Parathyroid adenoma (tissue), 2 donors: Measurements from ENCODE around the gene SGIP1.

Experiments used
- H2AFZ ChIP-seq: fragments of 300-600 bp; sonication (generic); one replicate; pipeline ENCODE4 v1.7.0; 2017; ENCODE audit warnings: antibody characterized with exemption, mild to moderate bottlenecking
- H3K27ac ChIP-seq: fragments of 300-600 bp; sonication (generic); one replicate; pipeline ENCODE4 v1.7.0; 2017
- H3K27me3 ChIP-seq: fragments of 300-600 bp; sonication (generic); one replicate; pipeline ENCODE4 v1.7.0; 2017; ENCODE audit warnings: low read length; ENCODE audit not compliant: control insufficient read depth, insufficient read depth
- H3K36me3 ChIP-seq: fragments of 300-600 bp; sonication (generic); one replicate; pipeline ENCODE4 v1.7.0; 2017; ENCODE audit warnings: low read length; ENCODE audit not compliant: control insufficient read depth, insufficient read depth
- H3K4me1 ChIP-seq: fragments of 300-600 bp; sonication (generic); one replicate; pipeline ENCODE4 v1.7.0; 2017; ENCODE audit warnings: control low read depth
- H3K4me2 ChIP-seq: fragments of 300-600 bp; sonication (generic); one replicate; pipeline ENCODE4 v1.7.0; 2017; ENCODE audit warnings: low read length
- H3K4me3 ChIP-seq: fragments of 300-600 bp; sonication (generic); one replicate; pipeline ENCODE4 v1.7.0; 2017; ENCODE audit warnings: low read depth, low read length
- H3K79me2 ChIP-seq: fragments of 300-600 bp; sonication (generic); one replicate; pipeline ENCODE4 v1.7.0; 2017; ENCODE audit warnings: control low read depth
- H3K9ac ChIP-seq: fragments of 300-600 bp; sonication (generic); one replicate; pipeline ENCODE4 v1.7.0; 2017; ENCODE audit warnings: mild to moderate bottlenecking
- H3K9me3 ChIP-seq: fragments of 300-600 bp; sonication (generic); one replicate; pipeline ENCODE4 v1.7.0; 2017; ENCODE audit warnings: low read length; ENCODE audit not compliant: control insufficient read depth
- TF ChIP-seq, protein P1 (sequence below): fragments of 300-600 bp; sonication (generic); IDR thresholded peaks from one replicate; pipeline ENCODE4 v1.7.0; 2017; ENCODE audit warnings: antibody characterized with exemption, mild to moderate bottlenecking
- donor health status: primary hyperparathyroidism.

Gene SGIP1

DNA sequence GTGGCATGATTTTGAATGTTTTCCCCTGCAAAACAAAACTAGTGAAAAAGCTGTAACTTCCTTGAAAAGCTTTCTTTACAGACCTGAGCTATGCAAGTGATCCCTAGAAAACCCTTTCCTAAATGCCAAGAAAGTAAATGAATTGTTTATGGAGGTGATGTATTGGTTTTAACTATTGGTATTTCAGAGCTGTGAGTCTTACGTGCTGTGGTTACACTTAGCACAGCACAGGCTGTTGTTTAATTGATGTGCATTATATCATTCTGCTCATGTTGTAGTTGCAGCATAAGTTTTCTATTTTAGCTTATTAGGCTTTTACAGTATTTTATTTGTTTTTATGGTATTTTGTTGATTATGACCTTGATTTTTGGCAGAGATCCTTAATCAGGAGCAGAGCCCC, 144.2 kb downstream of the SGIP1 start:
- Histone ChIP-seq H2AFZ (no peak overlapping the region), H3K9me3 (no peaks in the 10 kb centered on the region), H3K36me3 (no peaks in the 10 kb centered on the region), H3K4me3 (no peak overlapping the region), H3K79me2 (no peaks in the 10 kb centered on the region), H3K4me1 (no peaks in the 10 kb centered on the region), H3K27ac (no peak overlapping the region), H3K9ac (no peak overlapping the region), H3K4me2 (no peak overlapping the region), H3K27me3 (no peaks in the 10 kb centered on the region)
- TF ChIP-seq, protein P1, sequence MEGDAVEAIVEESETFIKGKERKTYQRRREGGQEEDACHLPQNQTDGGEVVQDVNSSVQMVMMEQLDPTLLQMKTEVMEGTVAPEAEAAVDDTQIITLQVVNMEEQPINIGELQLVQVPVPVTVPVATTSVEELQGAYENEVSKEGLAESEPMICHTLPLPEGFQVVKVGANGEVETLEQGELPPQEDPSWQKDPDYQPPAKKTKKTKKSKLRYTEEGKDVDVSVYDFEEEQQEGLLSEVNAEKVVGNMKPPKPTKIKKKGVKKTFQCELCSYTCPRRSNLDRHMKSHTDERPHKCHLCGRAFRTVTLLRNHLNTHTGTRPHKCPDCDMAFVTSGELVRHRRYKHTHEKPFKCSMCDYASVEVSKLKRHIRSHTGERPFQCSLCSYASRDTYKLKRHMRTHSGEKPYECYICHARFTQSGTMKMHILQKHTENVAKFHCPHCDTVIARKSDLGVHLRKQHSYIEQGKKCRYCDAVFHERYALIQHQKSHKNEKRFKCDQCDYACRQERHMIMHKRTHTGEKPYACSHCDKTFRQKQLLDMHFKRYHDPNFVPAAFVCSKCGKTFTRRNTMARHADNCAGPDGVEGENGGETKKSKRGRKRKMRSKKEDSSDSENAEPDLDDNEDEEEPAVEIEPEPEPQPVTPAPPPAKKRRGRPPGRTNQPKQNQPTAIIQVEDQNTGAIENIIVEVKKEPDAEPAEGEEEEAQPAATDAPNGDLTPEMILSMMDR, result no peak

DNA sequence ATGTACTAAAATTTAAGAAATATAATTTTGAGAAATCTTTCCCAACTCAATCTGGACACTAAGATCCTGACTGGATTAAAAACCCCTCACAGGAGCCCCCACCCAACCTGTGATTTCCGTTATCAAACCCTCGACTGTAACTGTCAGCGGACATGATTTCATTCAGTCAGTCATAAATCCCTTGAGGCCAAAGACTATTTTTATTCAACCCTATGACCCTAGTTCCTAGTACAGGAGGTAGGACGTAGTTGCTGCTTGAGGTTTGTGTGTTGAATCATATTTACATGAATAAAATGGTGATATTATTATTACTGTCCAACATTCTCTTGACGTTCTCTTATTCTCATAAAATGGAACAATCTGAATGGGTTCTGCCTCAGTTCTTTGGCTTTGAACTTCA, 145.2 kb downstream of the SGIP1 start:
- Histone ChIP-seq H3K9me3 (no peaks in the 10 kb centered on the region), H3K27ac (no peak overlapping the region), H3K36me3 (no peaks in the 10 kb centered on the region), H3K4me3 (no peak overlapping the region), H3K9ac (no peak overlapping the region), H3K79me2 (no peaks in the 10 kb centered on the region), H2AFZ (no peak overlapping the region), H3K4me2 (no peak overlapping the region), H3K4me1 (no peaks in the 10 kb centered on the region), H3K27me3 (no peaks in the 10 kb centered on the region)
- TF ChIP-seq, protein P1, result no peak

DNA sequence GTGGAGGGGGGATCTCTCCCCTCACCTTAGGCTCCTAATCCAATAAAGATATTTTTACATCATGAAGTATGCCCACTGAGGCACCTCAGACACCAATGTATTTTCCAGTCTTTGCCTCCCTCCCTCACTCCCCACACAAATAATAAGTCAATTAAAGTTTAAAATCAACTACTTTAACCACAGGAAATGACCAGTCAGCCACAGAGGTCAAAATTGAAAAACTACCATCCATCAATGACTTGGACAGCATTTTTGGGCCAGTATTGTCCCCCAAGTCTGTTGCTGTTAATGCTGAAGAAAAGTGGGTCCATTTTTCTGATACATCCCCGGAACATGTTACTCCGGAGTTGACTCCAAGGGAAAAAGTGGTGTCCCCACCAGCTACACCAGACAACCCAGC, 147.7 kb downstream of the SGIP1 start:
- no peaks in the 10 kb centered on the region for H3K27me3 ChIP-seq
- H3K4me1 ChIP-seq, result no peaks in the 10 kb centered on the region
- H3K4me2 ChIP-seq, result no peak overlapping the region
- TF ChIP-seq, protein P1, result no peak
- H3K36me3 ChIP-seq, result no peaks in the 10 kb centered on the region
- H3K27ac ChIP-seq, result no peak overlapping the region
- no peak overlapping the region for H3K4me3 ChIP-seq
- H3K9me3 ChIP-seq, result no peaks in the 10 kb centered on the region
- no peak overlapping the region for H3K9ac ChIP-seq
- H2AFZ ChIP-seq, result no peak overlapping the region
- no peaks in the 10 kb centered on the region for H3K79me2 ChIP-seq

DNA sequence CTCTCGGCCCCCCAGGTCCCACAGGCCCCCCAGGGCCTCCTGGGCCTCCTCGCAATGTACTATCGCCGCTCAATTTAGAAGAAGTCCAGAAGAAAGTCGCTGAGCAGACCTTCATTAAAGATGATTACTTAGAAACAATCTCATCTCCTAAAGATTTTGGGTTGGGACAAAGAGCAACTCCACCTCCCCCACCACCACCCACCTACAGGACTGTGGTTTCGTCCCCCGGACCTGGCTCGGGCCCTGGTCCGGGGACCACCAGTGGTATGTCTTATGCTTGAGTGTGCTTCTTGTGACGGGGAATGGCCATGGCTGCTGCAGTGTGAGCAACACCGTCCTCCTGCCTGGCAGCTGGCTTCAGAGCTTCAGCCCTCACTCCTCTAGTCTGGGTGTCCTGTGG, 148.2 kb downstream of the SGIP1 start:
- Histone ChIP-seq H3K9ac (no peak overlapping the region), H3K27me3 (no peaks in the 10 kb centered on the region), H3K4me2 (no peak overlapping the region), H2AFZ (no peak overlapping the region), H3K27ac (no peak overlapping the region), H3K79me2 (no peaks in the 10 kb centered on the region), H3K4me1 (no peaks in the 10 kb centered on the region), H3K9me3 (no peaks in the 10 kb centered on the region), H3K4me3 (no peak overlapping the region), H3K36me3 (no peaks in the 10 kb centered on the region)
- TF ChIP-seq, protein P1, result no peak

DNA sequence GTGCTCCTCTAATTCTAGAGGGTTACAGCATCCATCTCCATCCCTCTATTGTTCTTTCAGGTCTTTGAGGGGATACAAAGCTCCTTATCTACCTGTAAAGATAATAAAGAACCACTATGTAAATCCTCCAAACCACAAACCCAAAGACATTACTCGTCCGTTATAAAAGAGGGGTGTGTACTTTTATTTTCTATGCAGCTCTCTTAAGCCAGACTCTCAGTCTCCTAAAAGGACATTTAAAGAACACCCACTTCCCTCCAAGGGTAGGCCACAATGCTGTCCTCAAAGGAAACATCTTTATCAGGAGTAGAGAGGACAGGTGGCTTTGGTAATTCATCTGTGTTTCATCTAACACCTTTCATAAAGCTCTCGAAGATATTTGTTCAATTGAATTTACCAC, 150.4 kb downstream of the SGIP1 start:
- H3K4me1 ChIP-seq, result no peaks in the 10 kb centered on the region
- no peak overlapping the region for H3K4me2 ChIP-seq
- no peak overlapping the region for H2AFZ ChIP-seq
- no peak overlapping the region for H3K4me3 ChIP-seq
- no peaks in the 10 kb centered on the region for H3K9me3 ChIP-seq
- no peak overlapping the region for H3K9ac ChIP-seq
- no peak overlapping the region for H3K27ac ChIP-seq
- H3K27me3 ChIP-seq, result no peaks in the 10 kb centered on the region
- H3K36me3 ChIP-seq, result no peaks in the 10 kb centered on the region
- no peaks in the 10 kb centered on the region for H3K79me2 ChIP-seq
- TF ChIP-seq, protein P1, result no peak
